ENCODE measurements around the gene DSCAM. TPM values are rescaled to one million over a fixed set of nuclear protein-coding genes. Genes with fewer than 3 reads are reported as not detected.

Gene DSCAM
- total RNA-seq, 1 experiment from 2014 or later: not detected

GRCh38 chr21:40796464-40796863 lies 50.5 kb downstream of the DSCAM start:
- TF ChIP-seq POLR2A (IDR thresholded peaks at IDR 0.05; ENCODE audit: borderline replicate concordance, extremely low read depth, insufficient read depth, insufficient read length): no peak
- Histone ChIP-seq H3K9me3 (ENCODE audit: control insufficient read depth in 1 of 2, insufficient read depth in 1 of 2, low read depth in 1 of 2, low read length in 2 of 2) (peaks cover 12 to 16% of the 10 kb centered on the region in 2 experiments; a peak in 2 of 4 replicates), H3K4me3 (replicated peaks in 1 of 2; ENCODE audit: low read depth in 1 of 2, low read length in 2 of 2) (no peak overlapping the region), H3K4me2 (ENCODE audit: low read length) (no peak overlapping the region), H3K9ac (ENCODE audit: low read length) (no peak overlapping the region), H4K20me1 (ENCODE audit: insufficient read depth) (no peaks in the 10 kb centered on the region), H3K4me1 (ENCODE audit: control insufficient read depth in 1 of 2, insufficient read depth in 2 of 2, low read length in 2 of 2) (no peaks in the 10 kb centered on the region), H3K27me3 (ENCODE audit: insufficient read depth, low read length) (no peaks in the 10 kb centered on the region), H3K36me3 (ENCODE audit: control insufficient read depth in 1 of 2, insufficient read depth in 2 of 2, low read length in 2 of 2) (no peaks in the 10 kb centered on the region), H3K79me2 (ENCODE audit: insufficient read depth, low read length) (no peaks in the 10 kb centered on the region), H2AFZ (ENCODE audit: low read depth, low read length, poor library complexity, severe bottlenecking) (no peak overlapping the region), H3K9me2 (ENCODE audit: insufficient read depth) (no peaks in the 10 kb centered on the region), H3K27ac (ENCODE audit: low read depth, low read length) (no peak overlapping the region)
- DNase-seq (ENCODE audit: low read depth, low spot score) (no peak), ATAC-seq (no peak)
- POLR2A ChIA-PET: no interaction called here
- BruUV-seq (replicated peaks): no TSS peak
- CTCF ChIA-PET: no interaction called here
- RAD21 ChIA-PET (ENCODE audit: low non-redundant PET in 1 of 2, low total read pairs in 2 of 2, uncharacterized antibody in 2 of 2, unreplicated experiment in 2 of 2): no interaction called here
- intact Hi-C loops (cut with micrococcal nuclease): no loop called here

DNA sequence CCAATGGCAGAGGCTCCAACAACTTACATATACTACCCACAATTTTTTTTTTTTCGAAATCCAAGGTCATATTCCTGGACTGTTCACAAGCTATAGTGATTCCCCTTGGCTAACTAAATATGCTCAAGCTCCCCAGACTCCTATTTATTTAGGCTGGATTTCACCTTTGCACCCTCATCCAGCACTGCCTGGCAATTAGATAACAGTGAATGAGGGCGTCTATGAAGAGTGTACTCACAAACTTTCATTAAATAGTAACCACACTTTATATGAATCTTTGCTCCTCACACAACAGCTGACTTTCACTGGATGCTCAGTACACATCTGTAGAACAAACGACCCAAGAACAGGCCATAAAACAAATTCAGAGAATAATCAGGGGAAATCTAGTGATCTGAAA lies 51.6 kb downstream of the DSCAM start:
- Histone ChIP-seq H3K9me3 (ENCODE audit: control insufficient read depth in 1 of 2, insufficient read depth in 1 of 2, low read depth in 1 of 2, low read length in 2 of 2) (peaks cover 12 to 13% of the 10 kb centered on the region in 2 experiments; a peak in 2 of 4 replicates), H2AFZ (ENCODE audit: low read depth, low read length, poor library complexity, severe bottlenecking) (no peak overlapping the region), H3K4me1 (ENCODE audit: control insufficient read depth in 1 of 2, insufficient read depth in 2 of 2, low read length in 2 of 2) (no peaks in the 10 kb centered on the region), H3K9ac (ENCODE audit: low read length) (no peak overlapping the region), H3K4me2 (ENCODE audit: low read length) (no peak overlapping the region), H3K36me3 (ENCODE audit: control insufficient read depth in 1 of 2, insufficient read depth in 2 of 2, low read length in 2 of 2) (no peaks in the 10 kb centered on the region), H3K27me3 (ENCODE audit: insufficient read depth, low read length) (no peaks in the 10 kb centered on the region), H3K27ac (ENCODE audit: low read depth, low read length) (no peak overlapping the region), H4K20me1 (ENCODE audit: insufficient read depth) (no peaks in the 10 kb centered on the region), H3K79me2 (ENCODE audit: insufficient read depth, low read length) (no peaks in the 10 kb centered on the region), H3K9me2 (ENCODE audit: insufficient read depth) (no peaks in the 10 kb centered on the region), H3K4me3 (replicated peaks in 1 of 2; ENCODE audit: low read depth in 1 of 2, low read length in 2 of 2) (no peak overlapping the region)
- intact Hi-C loops (cut with micrococcal nuclease): no loop called here
- DNase-seq (ENCODE audit: low read depth, low spot score) (no peak), ATAC-seq (no peak)
- ChIA-PET POLR2A (no interaction called here), CTCF (no interaction called here), RAD21 (ENCODE audit: low non-redundant PET in 1 of 2, low total read pairs in 2 of 2, uncharacterized antibody in 2 of 2, unreplicated experiment in 2 of 2) (no interaction called here)
- no TSS peak for BruUV-seq (replicated peaks)
- TF ChIP-seq ELF1 (IDR thresholded peaks at IDR 0.05; ENCODE audit: borderline replicate concordance, low read depth): no peak
- TF ChIP-seq YY1 (IDR thresholded peaks at IDR 0.05; ENCODE audit: extremely low read depth, insufficient replicate concordance, low read depth, low read length): no peak
- no peak for TF ChIP-seq POLR2A (IDR thresholded peaks at IDR 0.05; ENCODE audit: borderline replicate concordance, extremely low read depth, insufficient read depth, insufficient read length)
- TF ChIP-seq SIN3A (IDR thresholded peaks at IDR 0.05; ENCODE audit: low read depth): no peak
- TF ChIP-seq ZNF274 (IDR thresholded peaks at IDR 0.05; ENCODE audit: low read depth, low read length): no peak
- TF ChIP-seq TCF7L2 (IDR thresholded peaks at IDR 0.05; ENCODE audit: borderline replicate concordance, extremely low read depth, insufficient read depth, insufficient read length): no peak
- TF ChIP-seq, protein P1, sequence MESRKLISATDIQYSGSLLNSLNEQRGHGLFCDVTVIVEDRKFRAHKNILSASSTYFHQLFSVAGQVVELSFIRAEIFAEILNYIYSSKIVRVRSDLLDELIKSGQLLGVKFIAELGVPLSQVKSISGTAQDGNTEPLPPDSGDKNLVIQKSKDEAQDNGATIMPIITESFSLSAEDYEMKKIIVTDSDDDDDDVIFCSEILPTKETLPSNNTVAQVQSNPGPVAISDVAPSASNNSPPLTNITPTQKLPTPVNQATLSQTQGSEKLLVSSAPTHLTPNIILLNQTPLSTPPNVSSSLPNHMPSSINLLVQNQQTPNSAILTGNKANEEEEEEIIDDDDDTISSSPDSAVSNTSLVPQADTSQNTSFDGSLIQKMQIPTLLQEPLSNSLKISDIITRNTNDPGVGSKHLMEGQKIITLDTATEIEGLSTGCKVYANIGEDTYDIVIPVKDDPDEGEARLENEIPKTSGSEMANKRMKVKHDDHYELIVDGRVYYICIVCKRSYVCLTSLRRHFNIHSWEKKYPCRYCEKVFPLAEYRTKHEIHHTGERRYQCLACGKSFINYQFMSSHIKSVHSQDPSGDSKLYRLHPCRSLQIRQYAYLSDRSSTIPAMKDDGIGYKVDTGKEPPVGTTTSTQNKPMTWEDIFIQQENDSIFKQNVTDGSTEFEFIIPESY (IDR thresholded peaks at IDR 0.05; ENCODE audit: extremely low read depth, insufficient replicate concordance, low read length): no peak
- no peak for TF ChIP-seq EGR1 (IDR thresholded peaks at IDR 0.05; ENCODE audit: low read depth)
- no peak for TF ChIP-seq FOSL1 (IDR thresholded peaks at IDR 0.05; ENCODE audit: low read depth)
- TF ChIP-seq ZFX (IDR thresholded peaks at IDR 0.05): no peak
- TF ChIP-seq, protein P2, sequence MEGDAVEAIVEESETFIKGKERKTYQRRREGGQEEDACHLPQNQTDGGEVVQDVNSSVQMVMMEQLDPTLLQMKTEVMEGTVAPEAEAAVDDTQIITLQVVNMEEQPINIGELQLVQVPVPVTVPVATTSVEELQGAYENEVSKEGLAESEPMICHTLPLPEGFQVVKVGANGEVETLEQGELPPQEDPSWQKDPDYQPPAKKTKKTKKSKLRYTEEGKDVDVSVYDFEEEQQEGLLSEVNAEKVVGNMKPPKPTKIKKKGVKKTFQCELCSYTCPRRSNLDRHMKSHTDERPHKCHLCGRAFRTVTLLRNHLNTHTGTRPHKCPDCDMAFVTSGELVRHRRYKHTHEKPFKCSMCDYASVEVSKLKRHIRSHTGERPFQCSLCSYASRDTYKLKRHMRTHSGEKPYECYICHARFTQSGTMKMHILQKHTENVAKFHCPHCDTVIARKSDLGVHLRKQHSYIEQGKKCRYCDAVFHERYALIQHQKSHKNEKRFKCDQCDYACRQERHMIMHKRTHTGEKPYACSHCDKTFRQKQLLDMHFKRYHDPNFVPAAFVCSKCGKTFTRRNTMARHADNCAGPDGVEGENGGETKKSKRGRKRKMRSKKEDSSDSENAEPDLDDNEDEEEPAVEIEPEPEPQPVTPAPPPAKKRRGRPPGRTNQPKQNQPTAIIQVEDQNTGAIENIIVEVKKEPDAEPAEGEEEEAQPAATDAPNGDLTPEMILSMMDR (IDR thresholded peaks at IDR 0.05 in 2 of 3, conservative IDR thresholded peaks at IDR 0.05 in 1 of 3; ENCODE audit: borderline replicate concordance in 1 of 3, insufficient read depth in 1 of 3, low read depth in 2 of 3, low read length in 2 of 3): no peak
- TF ChIP-seq CBX3 (IDR thresholded peaks at IDR 0.05; ENCODE audit: low read depth): no peak
- TF ChIP-seq JUND (IDR thresholded peaks at IDR 0.05): no peak
- TF ChIP-seq POLR2AphosphoS5 (IDR thresholded peaks at IDR 0.05; ENCODE audit: low read depth, low read length): no peak
- no peak for TF ChIP-seq SP1 (IDR thresholded peaks at IDR 0.05; ENCODE audit: low read depth)
- no peak for TF ChIP-seq EZH2phosphoT487 (IDR thresholded peaks at IDR 0.05; ENCODE audit: borderline replicate concordance)

Measured in HCT116 (cell line).